Karpas-422 (cell line): ENCODE data around the gene DDI2. TPM values are rescaled to one million over a fixed set of nuclear protein-coding genes. Genes with fewer than 3 reads are reported as not detected.
A peak's percentile ranks its signal among the peaks of the same experiment; 100 is the strongest.

Experiments used
- DNase-seq: peaks from one replicate; pipeline ENCODE4 v3.0.0-alpha.2; 2015
- H2AFZ ChIP-seq: fragments of 200-600 bp; sonication (generic); 2 replicates; pipeline ENCODE4 v1.6.1; 2014; ENCODE audit warnings: antibody characterized with exemption, low read length, mixed read lengths
- H3K27ac ChIP-seq: fragments of 200-600 bp; sonication (generic); 2 replicates; pipeline ENCODE4 v1.5.1; 2014; ENCODE audit warnings: mild to moderate bottlenecking, low read length, moderate library complexity
- H3K27me3 ChIP-seq: fragments of 200-600 bp; sonication (generic); 2 replicates; pipeline ENCODE4 v1.6.1; 2014; ENCODE audit warnings: low read length, mixed read lengths
- H3K36me3 ChIP-seq: fragments of 200-600 bp; sonication (generic); 2 replicates; pipeline ENCODE4 v1.6.1; 2014; ENCODE audit warnings: low read length, mixed read lengths; ENCODE audit not compliant: insufficient read depth
- H3K4me1 ChIP-seq: fragments of 200-600 bp; sonication (generic); 2 replicates; pipeline ENCODE4 v1.6.1; 2014; ENCODE audit warnings: mild to moderate bottlenecking, low read length, mixed read lengths
- H3K4me2 ChIP-seq: fragments of 200-600 bp; sonication (generic); 2 replicates; pipeline ENCODE4 v1.6.1; 2014; ENCODE audit warnings: low read length, low read depth, mild to moderate bottlenecking; ENCODE audit not compliant: poor library complexity, severe bottlenecking
- H3K4me3 ChIP-seq: fragments of 200-600 bp; sonication (generic); 2 replicates; pipeline ENCODE4 v1.5.1; 2014; ENCODE audit warnings: mild to moderate bottlenecking, antibody characterized with exemption, low read length, mixed read lengths
- H3K79me2 ChIP-seq: fragments of 200-600 bp; sonication (generic); 2 replicates; pipeline ENCODE4 v1.6.1; 2014; ENCODE audit warnings: mild to moderate bottlenecking, low read length, mixed read lengths
- H3K9ac ChIP-seq: fragments of 200-600 bp; sonication (generic); 2 replicates; pipeline ENCODE4 v1.6.0; 2014; ENCODE audit warnings: low read length
- H3K9me2 ChIP-seq: fragments of 200-600 bp; sonication (generic), shearing (Covaris generic); replicated peaks from 2 replicates; pipeline ENCODE4 v1.6.0; 2014; ENCODE audit warnings: mild to moderate bottlenecking, low read length, moderate library complexity; ENCODE audit not compliant: insufficient read depth
- H3K9me3 ChIP-seq: fragments of 300-700, 200-600 bp; sonication (generic); 2 replicates; pipeline ENCODE4 v1.6.1; 2014; ENCODE audit warnings: low read length, mixed read lengths
- H4K20me1 ChIP-seq: fragments of 200-600 bp; sonication (generic); 2 replicates; pipeline ENCODE4 v1.6.1; 2014; ENCODE audit warnings: mild to moderate bottlenecking, antibody characterized with exemption, low read length, low read depth; ENCODE audit not compliant: insufficient read depth
- total RNA-seq: library from RNA; depleted of rRNA; stranded (reverse); fragments of >200 nt; shearing (Covaris generic); gene quantifications from 2 replicates; pipeline ENCODE4 v1.2.3, GENCODE V29; 2014; ENCODE audit warnings: low replicate concordance

Gene DDI2
- total RNA-seq, 1 experiment from 2014 or later: 40.0 TPM

GRCh38 chr1:15669864-15670263, 52.6 kb downstream of the DDI2 start:
- no peak for DNase-seq
- Histone ChIP-seq H3K27ac (no peak overlapping the region), H3K4me1 (no peaks in the 10 kb centered on the region), H3K4me2 (no peak overlapping the region), H3K9me2 (no peaks in the 10 kb centered on the region), H3K4me3 (no peak overlapping the region), H3K9ac (no peak overlapping the region), H3K36me3 (no peaks in the 10 kb centered on the region), H3K9me3 (no peaks in the 10 kb centered on the region), H3K27me3 (no peaks in the 10 kb centered on the region), H2AFZ (no peak overlapping the region), H3K79me2 (no peaks in the 10 kb centered on the region), H4K20me1 (0 out of 2 replicates have a peak, but pooled peaks cover under 1% of the 10 kb centered on the region)

GRCh38 chr1:15671430-15671829, 54.2 kb downstream of the DDI2 start:
- H3K36me3 ChIP-seq: no peaks in the 10 kb centered on the region
- no peaks in the 10 kb centered on the region for H3K9me2 ChIP-seq
- H3K79me2 ChIP-seq: no peaks in the 10 kb centered on the region
- H4K20me1 ChIP-seq: no peaks in the 10 kb centered on the region
- no peak overlapping the region for H3K27ac ChIP-seq
- no peak for DNase-seq
- no peak overlapping the region for H3K4me3 ChIP-seq
- H2AFZ ChIP-seq: no peak overlapping the region
- H3K4me1 ChIP-seq: no peaks in the 10 kb centered on the region
- no peak overlapping the region for H3K9ac ChIP-seq
- no peaks in the 10 kb centered on the region for H3K27me3 ChIP-seq
- H3K4me2 ChIP-seq: no peak overlapping the region
- H3K9me3 ChIP-seq: no peaks in the 10 kb centered on the region

GRCh38 chr1:15674386-15675159, 57.3 kb downstream of the DDI2 start:
- Histone ChIP-seq H2AFZ (no peak overlapping the region), H3K79me2 (no peaks in the 10 kb centered on the region), H4K20me1 (no peaks in the 10 kb centered on the region), H3K4me2 (no peak overlapping the region), H3K27ac (no peak overlapping the region), H3K9ac (no peak overlapping the region), H3K4me1 (0 out of 2 replicates have a peak, but pooled peaks cover 3% of the 10 kb centered on the region), H3K27me3 (no peaks in the 10 kb centered on the region), H3K36me3 (no peaks in the 10 kb centered on the region; the same call in 1 of the 2 replicates), H3K9me2 (no peaks in the 10 kb centered on the region), H3K9me3 (no peaks in the 10 kb centered on the region), H3K4me3 (no peak overlapping the region)
- DNase-seq: no peak

GRCh38 chr1:15676010-15676409, 58.8 kb downstream of the DDI2 start:
- Histone ChIP-seq H3K9me3 (no peaks in the 10 kb centered on the region), H3K27me3 (no peaks in the 10 kb centered on the region), H3K4me2 (no peak overlapping the region), H3K9me2 (no peaks in the 10 kb centered on the region), H3K4me1 (0 out of 2 replicates have a peak, but pooled peaks cover 3% of the 10 kb centered on the region), H3K27ac (no peak overlapping the region), H3K9ac (no peak overlapping the region), H2AFZ (no peak overlapping the region), H3K79me2 (no peaks in the 10 kb centered on the region), H3K36me3 (no peaks in the 10 kb centered on the region; the same call in 1 of the 2 replicates), H3K4me3 (no peak overlapping the region), H4K20me1 (no peaks in the 10 kb centered on the region)
- DNase-seq: no peak

- H3K36me3 ChIP-seq: no peaks in the 10 kb centered on the region; the same call in 1 of the 2 replicates
- no peak overlapping the region for H3K4me2 ChIP-seq
- no peaks in the 10 kb centered on the region for H3K27me3 ChIP-seq
- no peak overlapping the region for H3K9ac ChIP-seq
- H3K79me2 ChIP-seq: no peaks in the 10 kb centered on the region
- DNase-seq: no peak
- no peaks in the 10 kb centered on the region for H4K20me1 ChIP-seq
- no peaks in the 10 kb centered on the region for H3K9me2 ChIP-seq
- H2AFZ ChIP-seq: no peak overlapping the region
- H3K9me3 ChIP-seq: no peaks in the 10 kb centered on the region
- no peak overlapping the region for H3K4me3 ChIP-seq
- H3K27ac ChIP-seq: no peak overlapping the region
- H3K4me1 ChIP-seq: peaks cover 8% of the 10 kb centered on the region
Measured at GRCh38 chr1:15676688-15677661, 59.7 kb downstream of the DDI2 start.

GRCh38 chr1:15678578-15678977, 61.3 kb downstream of the DDI2 start:
- H3K4me2 ChIP-seq: no peak overlapping the region
- peak; percentile 56 for DNase-seq
- H4K20me1 ChIP-seq: no peaks in the 10 kb centered on the region
- H3K9me2 ChIP-seq: no peaks in the 10 kb centered on the region
- H3K9me3 ChIP-seq: no peaks in the 10 kb centered on the region
- H3K79me2 ChIP-seq: peaks cover under 1% of the 10 kb centered on the region
- no peak overlapping the region for H3K27ac ChIP-seq
- H3K27me3 ChIP-seq: no peaks in the 10 kb centered on the region
- H3K36me3 ChIP-seq: no peaks in the 10 kb centered on the region; the same call in 1 of the 2 replicates
- H3K9ac ChIP-seq: no peak overlapping the region
- no peak overlapping the region for H2AFZ ChIP-seq
- H3K4me1 ChIP-seq: peaks cover 24% of the 10 kb centered on the region
- H3K4me3 ChIP-seq: no peak overlapping the region

- H3K9me3 ChIP-seq: no peaks in the 10 kb centered on the region
- no peaks in the 10 kb centered on the region for H4K20me1 ChIP-seq
- H3K9ac ChIP-seq: no peak overlapping the region
- H3K9me2 ChIP-seq: no peaks in the 10 kb centered on the region
- H3K4me2 ChIP-seq: no peak overlapping the region
- no peak overlapping the region for H3K27ac ChIP-seq
- no peaks in the 10 kb centered on the region; the same call in 1 of the 2 replicates for H3K36me3 ChIP-seq
- H3K27me3 ChIP-seq: no peaks in the 10 kb centered on the region
- H3K79me2 ChIP-seq: peaks cover 12% of the 10 kb centered on the region
- H2AFZ ChIP-seq: no peak overlapping the region
- no peak overlapping the region for H3K4me3 ChIP-seq
- DNase-seq: no peak
- peaks cover 30% of the 10 kb centered on the region for H3K4me1 ChIP-seq
Measured at GRCh38 chr1:15680131-15680530, 62.9 kb downstream of the DDI2 start.
